ENCODE data around the gene DCHS2. TPM values are rescaled to one million over a fixed set of nuclear protein-coding genes. Genes with fewer than 3 reads are reported as not detected.

Gene DCHS2
- total and polyA plus RNA-seq, 10 of the 15 experiments (the other 5 are each of a cell fraction or from before 2014, with no cell fraction given): 0.01 to 0.31 (median 0.06) TPM; not detected in 3

GRCh38 chr4:154366956-154367355 lies 124.6 kb downstream of the DCHS2 start (continued):
- no peak for TF ChIP-seq MEF2B (IDR thresholded peaks at IDR 0.05; ENCODE audit: partially characterized antibody, poor library complexity, severe bottlenecking)

GRCh38 chr4:154364066-154364845 lies 127.3 kb downstream of the DCHS2 start:
- WGBS (ENCODE audit: insufficient coverage, insufficient replicate concordance, low lambda C conversion rate, missing lambda C conversion rate): 35% methylated on average over 7 of the region's 7 CpGs

DNA sequence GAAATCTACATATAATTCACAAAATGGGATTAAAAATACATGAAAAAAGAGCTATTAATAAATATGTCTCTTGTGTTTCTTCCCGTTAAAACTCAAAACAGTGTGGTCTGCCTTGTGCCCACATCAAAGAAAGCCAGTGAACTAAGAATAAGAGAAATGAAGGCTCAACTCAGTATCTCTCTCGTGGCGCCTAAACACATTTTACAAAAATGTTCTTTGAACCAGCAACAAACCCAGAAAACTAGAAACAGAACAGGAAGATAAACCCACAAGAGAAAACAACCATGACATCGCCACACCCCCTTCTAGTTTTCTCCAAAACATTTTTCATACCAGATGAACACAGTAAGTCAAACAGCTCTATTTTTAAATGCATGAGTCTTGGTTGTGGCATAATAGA lies 130.1 kb downstream of the DCHS2 start:
- ChIA-PET CTCF (interaction anchor here (1.2 to 1.4 kb wide), 3 partner anchors 11 to 31 kb away, joined by 3 read pairs; no protein-coding TSS in a partner anchor), RAD21 (ENCODE audit: unreplicated experiment) (no interaction called here), POLR2A (no interaction called here), SMC1A (ENCODE audit: uncharacterized antibody, unreplicated experiment) (no interaction called here)
- 0% methylated on average over 4 of the region's 4 CpGs for WGBS (ENCODE audit: insufficient coverage, insufficient replicate concordance, low lambda C conversion rate, missing lambda C conversion rate)
- H3K27me3 ChIP-seq (replicated peaks in 1 of 2; ENCODE audit: control insufficient read depth in 2 of 2, insufficient read depth in 2 of 2, low read length in 1 of 2): no peaks in the 10 kb centered on the region; a peak in 1 of 4 replicates
- intact Hi-C loops (cut with micrococcal nuclease; ENCODE audit: unreplicated experiment) (no loop called here), in situ Hi-C loops (cut with MboI) (no loop called here)
- H3K79me2 ChIP-seq (ENCODE audit: control insufficient read depth, insufficient read depth, low read length): no peaks in the 10 kb centered on the region
- H3K36me3 ChIP-seq (ENCODE audit: control insufficient read depth in 2 of 2, insufficient read depth in 2 of 2, low read length in 1 of 2): no peaks in the 10 kb centered on the region
- no peak overlapping the region for H3K27ac ChIP-seq (ENCODE audit: control insufficient read depth, insufficient read depth)
- no peak overlapping the region for H3K9ac ChIP-seq (ENCODE audit: control insufficient read depth, insufficient read depth, low read length)
- H3K4me3 ChIP-seq: no peak overlapping the region
- H3K4me2 ChIP-seq (ENCODE audit: control insufficient read depth, insufficient read depth): no peak overlapping the region
- no TSS peak for BruUV-seq (replicated peaks)
- H3K9me3 ChIP-seq (replicated peaks; ENCODE audit: control insufficient read depth, insufficient read depth, low read length): no peaks in the 10 kb centered on the region
- H2AFZ ChIP-seq (ENCODE audit: control insufficient read depth, low read depth, low read length): no peak overlapping the region
- no peaks in the 10 kb centered on the region for H4K20me1 ChIP-seq (ENCODE audit: control insufficient read depth, insufficient read depth)
- no peak for FAIRE-seq
- H3K4me1 ChIP-seq (ENCODE audit: control insufficient read depth, insufficient read depth, low read length): no peaks in the 10 kb centered on the region
- no peak for DNase-seq (ENCODE audit: low read depth, low spot score)
- ATAC-seq: no peak; the same call in 1 of the 3 replicates
- TF ChIP-seq NR2F1 (conservative IDR thresholded peaks at IDR 0.05): no peak
- peak; percentile 64; the same call in 1 of the 2 replicates for TF ChIP-seq RUNX3 (IDR thresholded peaks at IDR 0.05; ENCODE audit: low read length)
- no peak for TF ChIP-seq USF1 (IDR thresholded peaks at IDR 0.05; ENCODE audit: borderline replicate concordance, extremely low read length, insufficient read depth, low read depth, low read length)
- no peak for TF ChIP-seq TCF7 (IDR thresholded peaks at IDR 0.05; ENCODE audit: borderline replicate concordance)
- TF ChIP-seq, protein P1, sequence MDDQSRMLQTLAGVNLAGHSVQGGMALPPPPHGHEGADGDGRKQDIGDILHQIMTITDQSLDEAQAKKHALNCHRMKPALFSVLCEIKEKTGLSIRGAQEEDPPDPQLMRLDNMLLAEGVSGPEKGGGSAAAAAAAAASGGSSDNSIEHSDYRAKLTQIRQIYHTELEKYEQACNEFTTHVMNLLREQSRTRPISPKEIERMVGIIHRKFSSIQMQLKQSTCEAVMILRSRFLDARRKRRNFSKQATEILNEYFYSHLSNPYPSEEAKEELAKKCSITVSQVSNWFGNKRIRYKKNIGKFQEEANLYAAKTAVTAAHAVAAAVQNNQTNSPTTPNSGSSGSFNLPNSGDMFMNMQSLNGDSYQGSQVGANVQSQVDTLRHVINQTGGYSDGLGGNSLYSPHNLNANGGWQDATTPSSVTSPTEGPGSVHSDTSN (IDR thresholded peaks at IDR 0.05; ENCODE audit: insufficient replicate concordance, low read depth, low read length): no peak
- no peak for TF ChIP-seq ZZZ3 (IDR thresholded peaks at IDR 0.05; ENCODE audit: control insufficient read depth, insufficient read length, low read depth)

More at GRCh38 chr4:154364066-154364845, 127.3 kb downstream of the DCHS2 start:
- no peaks in the 10 kb centered on the region for H3K36me3 ChIP-seq (ENCODE audit: control insufficient read depth in 2 of 2, insufficient read depth in 2 of 2, low read length in 1 of 2)
- H3K9ac ChIP-seq (ENCODE audit: control insufficient read depth, insufficient read depth, low read length): no peak overlapping the region
- no peak overlapping the region for H3K4me3 ChIP-seq
- H3K27ac ChIP-seq (ENCODE audit: control insufficient read depth, insufficient read depth): no peak overlapping the region
- no peaks in the 10 kb centered on the region for H4K20me1 ChIP-seq (ENCODE audit: control insufficient read depth, insufficient read depth)
- no peaks in the 10 kb centered on the region for H3K79me2 ChIP-seq (ENCODE audit: control insufficient read depth, insufficient read depth, low read length)
- H3K4me2 ChIP-seq (ENCODE audit: control insufficient read depth, insufficient read depth): no peak overlapping the region
- BruUV-seq (replicated peaks): no TSS peak
- H3K9me3 ChIP-seq (replicated peaks; ENCODE audit: control insufficient read depth, insufficient read depth, low read length): no peaks in the 10 kb centered on the region
- intact Hi-C loops (cut with micrococcal nuclease; ENCODE audit: unreplicated experiment) (no loop called here), in situ Hi-C loops (cut with MboI) (no loop called here)
- ChIA-PET RAD21 (ENCODE audit: unreplicated experiment) (interaction anchor here (0.8 kb wide), 1 partner anchor 252 kb away, joined by 3 read pairs; no protein-coding TSS in a partner anchor), POLR2A (no interaction called here), CTCF (no interaction called here), SMC1A (ENCODE audit: uncharacterized antibody, unreplicated experiment) (no interaction called here)
- no peaks in the 10 kb centered on the region for H3K27me3 ChIP-seq (replicated peaks in 1 of 2; ENCODE audit: control insufficient read depth in 2 of 2, insufficient read depth in 2 of 2, low read length in 1 of 2)
- H2AFZ ChIP-seq (ENCODE audit: control insufficient read depth, low read depth, low read length): no peak overlapping the region
- H3K4me1 ChIP-seq (ENCODE audit: control insufficient read depth, insufficient read depth, low read length): no peaks in the 10 kb centered on the region
- no peak for TF ChIP-seq POLR2AphosphoS5 (IDR thresholded peaks at IDR 0.05; ENCODE audit: low read length)
- TF ChIP-seq IKZF1 (conservative IDR thresholded peaks at IDR 0.05): no peak
- no peak for TF ChIP-seq ATF7 (IDR thresholded peaks at IDR 0.05; ENCODE audit: low read depth)
- DNase-seq (ENCODE audit: low read depth, low spot score) (no peak), ATAC-seq (no peak), FAIRE-seq (no peak)

All from GM12878 (cell line).